Activated naive CD8-positive, alpha-beta T cell treated with anti-CD3 and anti-CD28 coated beads for 36 hours (primary cell): ENCODE measurements around the gene DCTN2. TPM values are rescaled to one million over a fixed set of nuclear protein-coding genes. Genes with fewer than 3 reads are reported as not detected.
"Not testable (repeated sequence)": the region's sequence is repeated elsewhere in the genome, so short reads cannot be mapped to it uniquely, and the experiment has no call there.

Source experiments
- DNase-seq: peaks from one replicate; pipeline ENCODE4 v3.0.0; 2021
- H3K27ac Mint-ChIP-seq: one replicate; pipeline ENCODE4 v1.8.0; 2022; ENCODE audit warnings: mild to moderate bottlenecking, moderate library complexity, mixed read lengths
- H3K27me3 Mint-ChIP-seq: one replicate; pipeline ENCODE4 v1.8.0; 2022; ENCODE audit warnings: mild to moderate bottlenecking, mixed read lengths
- H3K36me3 Mint-ChIP-seq: one replicate; pipeline ENCODE4 v1.8.0; 2021; ENCODE audit warnings: mild to moderate bottlenecking, mixed read lengths
- H3K4me1 Mint-ChIP-seq: one replicate; pipeline ENCODE4 v1.8.0; 2021; ENCODE audit warnings: mixed read lengths
- H3K4me3 Mint-ChIP-seq: one replicate; pipeline ENCODE4 v1.8.0; 2022; ENCODE audit warnings: mild to moderate bottlenecking, moderate library complexity, mixed read lengths
- H3K9me3 Mint-ChIP-seq: one replicate; pipeline ENCODE4 v1.8.0; 2022; ENCODE audit warnings: mixed read lengths
- total RNA-seq, 2 experiments: library from RNA; stranded (reverse); gene quantifications; one replicate each; pipeline ENCODE4 v1.2.3, GENCODE V29; 2021

DCTN2 gene
- total RNA-seq, 2 experiments from 2014 or later = 73.6 to 81.3 TPM

- no peak for DNase-seq
- Mint-ChIP-seq H3K36me3 (peaks cover 2% of the 10 kb centered on the region), H3K4me3 (no peak overlapping the region), H3K27me3 (no peaks in the 10 kb centered on the region), H3K4me1 (no peaks in the 10 kb centered on the region), H3K9me3 (no peaks in the 10 kb centered on the region), H3K27ac (no peak overlapping the region)
Observed at GRCh38 chr12:57563358-57563757, 16.4 kb upstream of the DCTN2 start.

GRCh38 chr12:57561117-57561516 is 14.1 kb upstream of the DCTN2 start:
- H3K4me3 Mint-ChIP-seq, H3K36me3 Mint-ChIP-seq, H3K9me3 Mint-ChIP-seq, H3K27me3 Mint-ChIP-seq, H3K27ac Mint-ChIP-seq, H3K4me1 Mint-ChIP-seq, DNase-seq: not testable (repeated sequence)

GRCh38 chr12:57560516-57560915 is 13.5 kb upstream of the DCTN2 start:
- Mint-ChIP-seq H3K9me3 (no peaks in the 10 kb centered on the region), H3K27me3 (no peaks in the 10 kb centered on the region), H3K27ac (no peak overlapping the region), H3K36me3 (no peaks in the 10 kb centered on the region), H3K4me3 (no peak overlapping the region), H3K4me1 (no peaks in the 10 kb centered on the region)
- no peak for DNase-seq

GRCh38 chr12:57558864-57559263 is 11.9 kb upstream of the DCTN2 start:
- no peak for DNase-seq
- no peaks in the 10 kb centered on the region for H3K27me3 Mint-ChIP-seq
- H3K9me3 Mint-ChIP-seq = no peaks in the 10 kb centered on the region
- no peaks in the 10 kb centered on the region for H3K4me1 Mint-ChIP-seq
- H3K4me3 Mint-ChIP-seq = no peak overlapping the region
- H3K36me3 Mint-ChIP-seq = no peaks in the 10 kb centered on the region
- H3K27ac Mint-ChIP-seq = no peak overlapping the region

GRCh38 chr12:57554897-57555296 is 7.9 kb upstream of the DCTN2 start:
- H3K4me1 Mint-ChIP-seq = peaks cover 6% of the 10 kb centered on the region
- H3K4me3 Mint-ChIP-seq = no peak overlapping the region
- no peak for DNase-seq
- no peaks in the 10 kb centered on the region for H3K36me3 Mint-ChIP-seq
- no peaks in the 10 kb centered on the region for H3K27me3 Mint-ChIP-seq
- H3K27ac Mint-ChIP-seq = no peak overlapping the region
- no peaks in the 10 kb centered on the region for H3K9me3 Mint-ChIP-seq

GRCh38 chr12:57554453-57554852 is 7.5 kb upstream of the DCTN2 start:
- DNase-seq = no peak
- no peaks in the 10 kb centered on the region for H3K36me3 Mint-ChIP-seq
- peaks cover 7% of the 10 kb centered on the region for H3K4me1 Mint-ChIP-seq
- no peaks in the 10 kb centered on the region for H3K9me3 Mint-ChIP-seq
- no peak overlapping the region for H3K27ac Mint-ChIP-seq
- no peak overlapping the region for H3K4me3 Mint-ChIP-seq
- no peaks in the 10 kb centered on the region for H3K27me3 Mint-ChIP-seq

- Mint-ChIP-seq H3K36me3 (no peaks in the 10 kb centered on the region), H3K27ac (no peak overlapping the region), H3K4me1 (peaks cover 12% of the 10 kb centered on the region), H3K9me3 (no peaks in the 10 kb centered on the region), H3K4me3 (no peak overlapping the region), H3K27me3 (peaks cover 4% of the 10 kb centered on the region)
- no peak for DNase-seq
Observed at GRCh38 chr12:57553343-57554202, 6.6 kb upstream of the DCTN2 start.

- H3K27ac Mint-ChIP-seq = no peak overlapping the region
- H3K4me1 Mint-ChIP-seq = peaks cover 12% of the 10 kb centered on the region
- H3K4me3 Mint-ChIP-seq = no peak overlapping the region
- H3K9me3 Mint-ChIP-seq = no peaks in the 10 kb centered on the region
- no peak for DNase-seq
- peaks cover 6% of the 10 kb centered on the region for H3K27me3 Mint-ChIP-seq
- no peaks in the 10 kb centered on the region for H3K36me3 Mint-ChIP-seq
Observed at GRCh38 chr12:57552835-57553313, 5.9 kb upstream of the DCTN2 start.

- Mint-ChIP-seq H3K4me3 (no peak overlapping the region), H3K27me3 (peaks cover 6% of the 10 kb centered on the region), H3K27ac (no peak overlapping the region), H3K4me1 (peaks cover 17% of the 10 kb centered on the region), H3K9me3 (no peaks in the 10 kb centered on the region), H3K36me3 (no peaks in the 10 kb centered on the region)
- DNase-seq = no peak
Observed at GRCh38 chr12:57552306-57552651, 5.3 kb upstream of the DCTN2 start.

GRCh38 chr12:57551637-57552305 is 4.8 kb upstream of the DCTN2 start:
- DNase-seq = no peak

GRCh38 chr12:57550641-57551549 is 3.9 kb upstream of the DCTN2 start:
- peaks cover 24% of the 10 kb centered on the region for H3K4me1 Mint-ChIP-seq
- DNase-seq = no peak
- no peak overlapping the region for H3K27ac Mint-ChIP-seq
- no peaks in the 10 kb centered on the region for H3K9me3 Mint-ChIP-seq
- H3K27me3 Mint-ChIP-seq = peaks cover 6% of the 10 kb centered on the region
- peaks cover 2% of the 10 kb centered on the region for H3K36me3 Mint-ChIP-seq
- H3K4me3 Mint-ChIP-seq = peak overlapping the region; percentile 82

More at GRCh38 chr12:57551637-57552305, 4.8 kb upstream of the DCTN2 start:
- Mint-ChIP-seq H3K4me1 (peaks cover 19% of the 10 kb centered on the region), H3K4me3 (no peak overlapping the region), H3K36me3 (no peaks in the 10 kb centered on the region), H3K27me3 (peaks cover 6% of the 10 kb centered on the region), H3K9me3 (no peaks in the 10 kb centered on the region), H3K27ac (no peak overlapping the region)

- no peak within 1 kb of the TSS for H3K27ac Mint-ChIP-seq
- DNase-seq = peak; percentile 79
- peaks cover 6% of the 10 kb centered on the region for H3K27me3 Mint-ChIP-seq
- H3K36me3 Mint-ChIP-seq = peaks cover 8% of the 10 kb centered on the region
- H3K4me1 Mint-ChIP-seq = peaks cover 31% of the 10 kb centered on the region
- peak within 1 kb of the TSS; percentile 82 for H3K4me3 Mint-ChIP-seq
- no peaks in the 10 kb centered on the region for H3K9me3 Mint-ChIP-seq
Observed at GRCh38 chr12:57549909-57550640, 3.1 kb upstream of the DCTN2 start, which contains the start of gene KIF5A. Gene KIF5A (plus strand): TSS chr12:57550044. CDS start chr12:57550272, 228 bp downstream.

- DNase-seq = no peak
Observed at GRCh38 chr12:57549203-57549908, 2.4 kb upstream of the DCTN2 start.

GRCh38 chr12:57548488-57548887 is 1.5 kb upstream of the DCTN2 start:
- Mint-ChIP-seq H3K4me1 (peaks cover 42% of the 10 kb centered on the region), H3K9me3 (no peaks in the 10 kb centered on the region), H3K27ac (no peak overlapping the region), H3K36me3 (peaks cover 9% of the 10 kb centered on the region), H3K27me3 (peaks cover 6% of the 10 kb centered on the region), H3K4me3 (no peak overlapping the region)
- no peak for DNase-seq

More at GRCh38 chr12:57549203-57549908, 2.4 kb upstream of the DCTN2 start:
- no peaks in the 10 kb centered on the region for H3K9me3 Mint-ChIP-seq
- H3K27ac Mint-ChIP-seq = no peak overlapping the region
- peak overlapping the region; percentile 82 for H3K4me3 Mint-ChIP-seq
- peaks cover 9% of the 10 kb centered on the region for H3K36me3 Mint-ChIP-seq
- H3K4me1 Mint-ChIP-seq = peaks cover 36% of the 10 kb centered on the region
- H3K27me3 Mint-ChIP-seq = peaks cover 6% of the 10 kb centered on the region
